Measurements from ENCODE around the gene DIPK1A. TPM values are rescaled to one million over a fixed set of nuclear protein-coding genes. Genes with fewer than 3 reads are reported as not detected.

DIPK1A gene
- total RNA-seq, 3 donors from 2014 or later: 12.1 to 14.7 (median 14.4) TPM

- no peak overlapping the region for H3K27ac ChIP-seq
- no peaks in the 10 kb centered on the region for H3K27me3 ChIP-seq
- no peak overlapping the region for H3K4me3 ChIP-seq
- H3K4me1 ChIP-seq: no peaks in the 10 kb centered on the region
- TF ChIP-seq, protein P1, sequence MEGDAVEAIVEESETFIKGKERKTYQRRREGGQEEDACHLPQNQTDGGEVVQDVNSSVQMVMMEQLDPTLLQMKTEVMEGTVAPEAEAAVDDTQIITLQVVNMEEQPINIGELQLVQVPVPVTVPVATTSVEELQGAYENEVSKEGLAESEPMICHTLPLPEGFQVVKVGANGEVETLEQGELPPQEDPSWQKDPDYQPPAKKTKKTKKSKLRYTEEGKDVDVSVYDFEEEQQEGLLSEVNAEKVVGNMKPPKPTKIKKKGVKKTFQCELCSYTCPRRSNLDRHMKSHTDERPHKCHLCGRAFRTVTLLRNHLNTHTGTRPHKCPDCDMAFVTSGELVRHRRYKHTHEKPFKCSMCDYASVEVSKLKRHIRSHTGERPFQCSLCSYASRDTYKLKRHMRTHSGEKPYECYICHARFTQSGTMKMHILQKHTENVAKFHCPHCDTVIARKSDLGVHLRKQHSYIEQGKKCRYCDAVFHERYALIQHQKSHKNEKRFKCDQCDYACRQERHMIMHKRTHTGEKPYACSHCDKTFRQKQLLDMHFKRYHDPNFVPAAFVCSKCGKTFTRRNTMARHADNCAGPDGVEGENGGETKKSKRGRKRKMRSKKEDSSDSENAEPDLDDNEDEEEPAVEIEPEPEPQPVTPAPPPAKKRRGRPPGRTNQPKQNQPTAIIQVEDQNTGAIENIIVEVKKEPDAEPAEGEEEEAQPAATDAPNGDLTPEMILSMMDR (IDR thresholded peaks at IDR 0.05): no peak
- TF ChIP-seq POLR2A (IDR thresholded peaks at IDR 0.05) (no peak), POLR2AphosphoS5 (IDR thresholded peaks at IDR 0.05) (no peak)
- no peaks in the 10 kb centered on the region for H3K36me3 ChIP-seq
- intact Hi-C loops (cut with DNase I; ENCODE audit: low total_unique reads): no loop called here
- no peak for DNase-seq (ENCODE audit: low spot score in 2 of 2)
- H3K9me3 ChIP-seq: no peaks in the 10 kb centered on the region
Measured at GRCh38 chr1:92915547-92915946, 45.7 kb downstream of the DIPK1A start.

DNA sequence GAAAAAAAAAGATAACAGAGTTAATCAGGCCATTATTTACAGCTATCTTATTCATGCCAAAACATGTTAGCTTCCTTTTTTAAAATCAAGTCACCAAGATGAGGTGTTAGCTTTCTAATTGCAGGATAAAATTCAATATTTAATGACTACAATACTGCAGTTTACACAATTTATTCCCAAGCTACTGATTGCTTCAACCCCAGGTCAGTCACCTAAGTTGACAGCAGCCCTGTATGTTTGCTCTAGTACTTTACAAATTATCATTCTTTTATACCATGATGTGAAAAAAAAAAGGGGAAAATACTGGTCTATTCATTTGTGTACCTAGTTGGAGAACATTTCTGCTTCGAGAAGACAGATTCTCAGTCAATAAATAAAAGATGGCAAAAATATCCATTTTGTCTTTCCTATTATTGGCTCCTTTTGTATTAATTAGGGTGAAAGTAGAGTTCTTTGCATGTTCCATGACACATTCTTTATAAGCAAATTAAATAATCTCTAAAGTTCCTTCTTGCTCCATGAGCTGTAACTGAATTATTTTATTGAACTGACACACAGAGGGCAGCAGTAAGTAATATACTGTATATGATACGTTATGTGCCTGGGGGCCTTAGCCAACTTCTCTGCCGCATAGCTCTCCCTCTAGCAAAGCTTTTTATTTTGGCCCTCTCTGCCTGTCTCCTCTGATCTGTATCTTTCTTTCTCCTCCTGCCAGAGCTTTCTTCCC lies 48.0 kb downstream of the DIPK1A start:
- Histone ChIP-seq H3K27ac (no peak overlapping the region), H3K27me3 (no peaks in the 10 kb centered on the region), H3K4me1 (no peaks in the 10 kb centered on the region), H3K9me3 (no peaks in the 10 kb centered on the region), H3K4me3 (no peak overlapping the region), H3K36me3 (no peaks in the 10 kb centered on the region)
- TF ChIP-seq, protein P1 (IDR thresholded peaks at IDR 0.05): no peak
- TF ChIP-seq POLR2A (IDR thresholded peaks at IDR 0.05) (no peak), POLR2AphosphoS5 (IDR thresholded peaks at IDR 0.05) (no peak)
- DNase-seq (ENCODE audit: low spot score in 2 of 2): no peak
- intact Hi-C loops (cut with DNase I; ENCODE audit: low total_unique reads): no loop called here

- Histone ChIP-seq H3K36me3 (no peaks in the 10 kb centered on the region), H3K27ac (no peak overlapping the region), H3K4me3 (no peak overlapping the region), H3K9me3 (peaks cover 0 to 3% of the 10 kb centered on the region in 2 donors), H3K27me3 (no peaks in the 10 kb centered on the region), H3K4me1 (no peaks in the 10 kb centered on the region)
- TF ChIP-seq, protein P1 (IDR thresholded peaks at IDR 0.05): no peak
- TF ChIP-seq POLR2AphosphoS5 (IDR thresholded peaks at IDR 0.05) (no peak), POLR2A (IDR thresholded peaks at IDR 0.05) (no peak)
- DNase-seq (ENCODE audit: low spot score in 2 of 2): no peak
- intact Hi-C loops (cut with DNase I; ENCODE audit: low total_unique reads): no loop called here
Measured at GRCh38 chr1:92910081-92910480, 51.2 kb downstream of the DIPK1A start.

- no peaks in the 10 kb centered on the region for H3K27me3 ChIP-seq
- no peak overlapping the region for H3K4me3 ChIP-seq
- no peak overlapping the region for H3K27ac ChIP-seq
- H3K4me1 ChIP-seq: no peaks in the 10 kb centered on the region
- H3K9me3 ChIP-seq: peaks cover 0 to 3% of the 10 kb centered on the region in 2 donors
- intact Hi-C loops (cut with DNase I; ENCODE audit: low total_unique reads): no loop called here
- no peaks in the 10 kb centered on the region for H3K36me3 ChIP-seq
- no peak for DNase-seq (ENCODE audit: low spot score in 2 of 2)
- TF ChIP-seq, protein P1 (IDR thresholded peaks at IDR 0.05): no peak
- TF ChIP-seq POLR2AphosphoS5 (IDR thresholded peaks at IDR 0.05) (no peak), POLR2A (IDR thresholded peaks at IDR 0.05) (no peak)
Measured at GRCh38 chr1:92909321-92909720, 51.9 kb downstream of the DIPK1A start.

DNA sequence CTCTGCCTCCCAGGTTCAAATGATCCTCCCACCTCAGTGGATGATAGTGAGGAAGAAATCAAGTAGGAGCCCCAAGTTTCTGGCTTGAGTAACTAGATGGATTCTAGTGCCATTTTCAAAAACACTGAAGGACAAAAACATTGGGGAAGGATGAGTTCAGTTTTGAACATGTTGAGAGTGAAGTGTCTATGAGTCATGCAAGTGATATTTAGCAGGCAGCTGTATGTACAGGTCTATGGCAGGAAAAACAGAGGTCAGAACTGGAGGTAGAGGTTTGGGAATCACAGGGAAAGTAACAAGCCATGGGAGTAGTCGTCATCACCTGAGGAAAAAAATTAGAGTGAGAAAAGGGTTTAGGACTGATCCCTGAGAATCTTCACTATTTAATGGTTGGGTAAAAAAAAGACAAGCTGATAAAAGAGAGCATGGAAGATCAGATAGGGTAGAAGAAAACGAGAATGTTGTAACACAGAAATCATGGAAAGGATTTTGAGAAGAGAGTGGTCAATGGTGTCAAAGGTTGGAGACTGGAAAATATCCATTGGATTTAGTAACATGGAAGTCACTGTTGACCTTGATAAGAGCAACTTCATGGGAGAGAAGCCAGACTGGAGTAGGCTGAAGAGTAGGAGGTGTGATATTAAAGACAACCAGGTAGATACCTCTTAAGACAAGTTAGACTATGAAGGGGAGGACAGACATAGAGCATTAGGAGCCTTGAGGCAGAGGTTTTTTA lies 53.1 kb downstream of the DIPK1A start:
- no peaks in the 10 kb centered on the region for H3K27me3 ChIP-seq
- no peak overlapping the region for H3K27ac ChIP-seq
- no peaks in the 10 kb centered on the region for H3K36me3 ChIP-seq
- H3K4me3 ChIP-seq: no peak overlapping the region
- H3K9me3 ChIP-seq: peaks cover 0 to 3% of the 10 kb centered on the region in 2 donors
- TF ChIP-seq, protein P1 (IDR thresholded peaks at IDR 0.05): no peak
- TF ChIP-seq POLR2AphosphoS5 (IDR thresholded peaks at IDR 0.05) (no peak), POLR2A (IDR thresholded peaks at IDR 0.05) (no peak)
- no peaks in the 10 kb centered on the region for H3K4me1 ChIP-seq
- intact Hi-C loops (cut with DNase I; ENCODE audit: low total_unique reads): no loop called here
- no peak for DNase-seq (ENCODE audit: low spot score in 2 of 2)

Measured in breast epithelium (tissue), 4 donors.